Retinal pigment epithelial cell (primary cell): ENCODE measurements around the gene RND1.
"Not testable (repeated sequence)": the region's sequence is repeated elsewhere in the genome, so short reads cannot be mapped to it uniquely, and the experiment has no call there.

ENCODE experiments used
- DNase-seq: peaks from one replicate; pipeline ENCODE4 v3.0.0-alpha.2; 2010; ENCODE audit warnings: low read depth
- H3K4me3 ChIP-seq: 2 replicates; pipeline ENCODE4 v1.5.1; 2011; ENCODE audit warnings: mild to moderate bottlenecking, low read length, control low read depth, moderate library complexity
- CTCF ChIP-seq: conservative IDR thresholded peaks from 2 replicates; pipeline ENCODE4 v1.5.1; 2011; ENCODE audit warnings: low read depth, low read length, control low read depth, inconsistent platforms

RND1 gene

GRCh38 chr12:48881686-48882314 is 16.1 kb upstream of the RND1 start:
- H3K4me3 ChIP-seq = no peak overlapping the region

DNA sequence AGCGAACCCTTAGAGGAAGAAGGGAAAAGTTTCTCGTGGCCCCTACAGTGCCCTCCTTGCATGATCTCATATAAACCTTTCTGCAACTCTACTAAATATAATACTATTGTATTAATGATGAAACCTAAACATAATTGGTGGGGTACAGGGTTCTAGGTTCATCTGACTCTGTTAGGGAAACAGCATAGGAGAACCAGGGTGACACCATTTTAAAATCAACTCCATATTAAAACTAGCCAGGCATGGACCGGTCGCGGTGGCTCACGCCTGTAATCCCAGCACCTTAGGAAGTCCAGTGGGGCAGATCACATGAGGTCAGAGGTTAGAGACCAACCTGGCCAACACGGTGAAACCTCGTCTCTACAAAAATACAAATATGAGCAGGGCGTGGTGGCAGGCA is 15.0 kb upstream of the RND1 start:
- no peak for TF ChIP-seq CTCF
- no peak for DNase-seq
- no peak overlapping the region for H3K4me3 ChIP-seq

More at GRCh38 chr12:48881686-48882314, 16.1 kb upstream of the RND1 start:
- TF ChIP-seq CTCF = no peak
- DNase-seq = no peak

- no peak for DNase-seq
- H3K4me3 ChIP-seq = no peak overlapping the region
- no peak for TF ChIP-seq CTCF
These were observed 12.9 kb upstream of the RND1 start for GRCh38 chr12:48878548-48878947.

DNA sequence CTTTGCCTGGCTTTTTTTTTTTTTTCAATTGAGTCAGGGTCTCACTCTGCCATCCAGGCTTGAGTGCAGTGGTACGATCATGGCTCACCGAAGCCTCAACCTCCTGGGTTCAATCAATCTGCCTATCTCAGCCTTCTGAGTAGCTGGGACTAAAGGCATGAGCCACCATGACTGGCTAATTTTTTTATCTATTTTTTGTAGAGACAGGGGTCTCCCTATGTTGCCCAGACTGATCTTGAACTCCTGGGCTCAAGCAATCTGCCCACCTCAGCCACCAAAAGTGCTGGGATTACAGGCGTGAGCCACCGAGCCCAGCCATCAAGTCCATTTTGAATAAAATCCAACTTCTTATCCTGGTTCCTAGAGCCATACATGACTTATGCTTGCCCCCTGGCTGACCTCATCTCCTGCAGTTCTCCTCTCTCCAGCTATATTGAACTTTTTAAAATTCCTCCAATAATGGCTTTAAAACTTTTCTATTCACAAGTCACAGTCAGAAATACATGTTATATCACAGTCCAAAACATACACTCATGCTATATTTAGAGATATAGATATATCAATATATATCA is 10.4 kb upstream of the RND1 start:
- H3K4me3 ChIP-seq = no peak overlapping the region
- TF ChIP-seq CTCF = no peak
- no peak for DNase-seq

GRCh38 chr12:48873534-48873933 is 7.9 kb upstream of the RND1 start:
- not testable (repeated sequence) for DNase-seq, H3K4me3 ChIP-seq

DNA sequence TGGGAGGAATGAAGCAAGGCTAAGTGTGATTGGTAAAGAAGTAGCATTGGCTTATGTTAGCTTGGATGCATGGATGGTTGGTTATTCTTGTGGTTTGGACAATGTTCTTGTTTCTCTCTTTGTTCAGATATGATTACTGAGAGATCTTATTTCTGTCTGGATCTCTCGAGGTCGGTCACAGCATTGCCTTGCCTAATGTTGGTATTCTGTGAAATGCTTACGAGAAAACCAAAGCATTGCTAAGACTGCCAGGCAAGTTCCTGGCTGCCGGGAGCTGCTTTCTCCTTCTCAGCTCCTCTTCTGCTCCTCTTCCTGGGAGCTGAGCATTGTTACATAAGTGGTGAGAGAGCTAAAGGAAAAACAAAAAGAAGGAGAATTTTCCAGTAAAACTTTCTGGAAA is 7.4 kb upstream of the RND1 start:
- TF ChIP-seq CTCF = no peak
- no peak overlapping the region for H3K4me3 ChIP-seq
- no peak for DNase-seq

- no peak for DNase-seq
- H3K4me3 ChIP-seq = no peak overlapping the region
- TF ChIP-seq CTCF = no peak
These were observed 3.5 kb upstream of the RND1 start for GRCh38 chr12:48869191-48869590.
